Cardiac muscle cell (in vitro differentiated cells and primary cell): ENCODE measurements around the gene LARP6. TPM values are rescaled to one million over a fixed set of nuclear protein-coding genes. Genes with fewer than 3 reads are reported as not detected.

Experiments
- DNase-seq, 2 donors: peaks; one replicate each; pipeline versions ENCODE4 v3.0.0 to v3.0.0-alpha.2; 2010 to 2017; ENCODE audit warnings: low read depth in 1 of 2, low spot score in 1 of 2
- H3K27ac ChIP-seq: fragments of 200-600 bp; sonication (generic); 2 replicates; pipeline ENCODE4 v1.5.1; 2016
- H3K27me3 ChIP-seq: fragments of 200-600 bp; sonication (generic); 2 replicates; pipeline ENCODE4 v1.6.0; 2016; ENCODE audit warnings: control low read depth
- H3K36me3 ChIP-seq: fragments of 200-600 bp; sonication (generic); 2 replicates; pipeline ENCODE4 v1.5.1; 2016; ENCODE audit warnings: control low read depth
- H3K4me1 ChIP-seq: fragments of 200-600 bp; sonication (generic); 2 replicates; pipeline ENCODE4 v1.8.1; 2017; ENCODE audit warnings: low read depth, mild to moderate bottlenecking, mixed run types
- H3K4me3 ChIP-seq: fragments of 200-600 bp; sonication (generic); 2 replicates; pipeline ENCODE4 v1.5.1; 2016; ENCODE audit warnings: mild to moderate bottlenecking
- H3K9me3 ChIP-seq: fragments of 200-600 bp; sonication (generic); 2 replicates; pipeline ENCODE4 v1.5.1; 2017; ENCODE audit warnings: low read depth, mild to moderate bottlenecking, control low read depth
- CTCF ChIP-seq: IDR thresholded peaks from 2 replicates; pipeline ENCODE4 v1.5.1; 2012; ENCODE audit warnings: low read depth, mild to moderate bottlenecking, low read length
- polyA plus RNA-seq: library from polyadenylated mRNA; unstranded; fragments of >200 nt; fragmentation: Nextera tagmentation; extraction: Ambion mirVana; gene quantifications from 2 replicates; pipeline ENCODE4 v1.2.1, GENCODE V29; 2016
- total RNA-seq: library from RNA; depleted of rRNA; stranded (reverse); fragments of >200 nt; gene quantifications from 2 replicates; pipeline ENCODE4 v1.2.3, GENCODE V29; 2016

The LARP6 gene
- total and polyA plus RNA-seq, 2 experiments from 2014 or later: 45.7 to 54.2 TPM

DNA sequence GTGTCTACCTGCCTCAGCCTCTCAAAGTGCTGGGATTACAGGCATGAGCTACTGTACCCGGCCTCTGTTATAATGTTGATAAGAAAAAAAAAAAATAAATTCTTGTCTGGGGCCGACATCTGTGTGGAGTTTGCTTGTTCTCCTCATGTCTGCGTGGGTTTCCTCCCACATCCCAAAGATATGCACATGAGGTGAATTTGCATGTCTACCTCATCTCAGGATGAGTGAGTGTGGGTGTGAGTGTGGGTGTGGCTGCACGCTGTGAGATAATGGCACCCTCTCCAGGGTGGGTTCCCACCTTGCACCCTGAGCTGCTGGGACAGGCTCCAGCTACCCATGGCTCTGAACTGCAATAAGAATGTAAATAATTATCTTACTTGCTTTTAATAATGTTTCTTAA is 64.7 kb downstream of the LARP6 start:
- H3K27me3 ChIP-seq: no peaks in the 10 kb centered on the region
- no peak overlapping the region for H3K27ac ChIP-seq
- no peak for TF ChIP-seq CTCF
- H3K4me3 ChIP-seq: no peak overlapping the region
- DNase-seq: peak in 1 of 2 donors; percentile 41
- H3K36me3 ChIP-seq: no peaks in the 10 kb centered on the region
- H3K9me3 ChIP-seq: no peaks in the 10 kb centered on the region
- H3K4me1 ChIP-seq: no peaks in the 10 kb centered on the region

DNA sequence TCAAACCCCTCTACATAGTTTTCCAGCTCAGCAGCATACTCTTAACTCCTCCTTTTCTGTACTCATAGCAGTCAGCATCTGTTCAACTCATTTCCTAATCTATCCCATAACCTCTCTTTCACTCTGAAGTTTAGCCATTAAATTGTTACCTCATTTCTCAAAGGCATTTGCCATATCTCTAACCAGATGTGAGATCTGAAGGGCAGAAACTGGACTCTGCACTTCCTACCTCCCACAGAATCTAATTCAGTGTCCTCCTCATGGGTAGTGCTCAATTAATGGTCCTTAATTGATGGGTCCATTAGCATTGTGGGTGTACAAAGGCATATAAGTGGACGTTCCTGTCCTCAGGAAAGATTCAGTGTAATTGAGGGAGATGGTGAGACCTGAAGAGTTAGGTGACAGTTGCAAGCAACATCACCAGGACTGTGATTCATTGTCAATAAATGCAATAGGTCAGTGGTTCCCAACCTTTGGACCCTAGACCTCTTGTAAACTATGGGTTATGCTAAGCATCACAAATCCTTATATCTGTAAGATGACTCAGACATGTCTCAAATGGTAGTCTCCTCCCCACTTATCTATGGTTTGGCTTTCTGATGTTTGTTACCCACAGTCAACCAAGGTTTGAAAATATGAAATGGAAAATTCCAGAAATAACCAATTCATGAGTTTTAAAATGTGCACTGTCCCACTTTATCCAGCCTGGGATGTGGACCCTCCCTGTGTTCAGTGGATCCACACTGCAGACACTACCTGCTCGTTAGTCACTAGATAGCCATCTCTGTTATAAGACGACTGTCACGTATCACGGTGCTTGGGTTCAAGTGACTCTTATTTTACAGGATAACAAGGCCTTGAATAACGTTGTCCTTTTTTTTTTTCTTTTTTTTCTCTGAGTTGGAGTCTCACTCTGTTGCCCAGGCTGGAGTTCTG is 65.6 kb downstream of the LARP6 start:
- H3K36me3 ChIP-seq: no peaks in the 10 kb centered on the region
- H3K4me1 ChIP-seq: no peaks in the 10 kb centered on the region
- no peak for TF ChIP-seq CTCF
- no peak overlapping the region for H3K4me3 ChIP-seq
- H3K27me3 ChIP-seq: no peaks in the 10 kb centered on the region
- peak in 1 of 2 donors; percentile 57 for DNase-seq
- H3K9me3 ChIP-seq: no peaks in the 10 kb centered on the region
- no peak overlapping the region for H3K27ac ChIP-seq

DNA sequence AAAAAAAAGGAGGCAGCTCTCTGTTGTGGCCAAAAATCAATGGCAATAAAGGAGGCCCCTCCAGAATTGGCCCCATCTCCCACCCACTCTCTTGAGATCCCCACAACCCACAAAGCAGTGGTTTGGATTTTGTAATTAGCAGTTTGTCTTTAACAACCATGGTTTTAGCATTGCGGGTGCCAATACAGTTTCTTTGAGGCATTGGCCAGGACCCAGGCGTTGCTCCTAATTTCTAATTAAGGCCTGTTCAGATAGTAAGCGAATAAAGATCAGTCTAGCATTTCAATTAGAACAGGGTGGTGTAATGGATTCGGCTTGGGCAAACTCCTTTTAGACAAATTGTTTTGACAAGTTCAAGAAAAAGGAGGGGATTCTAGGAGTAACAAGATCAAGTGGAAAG is 67.0 kb downstream of the LARP6 start:
- Histone ChIP-seq H3K4me3 (no peak overlapping the region), H3K27me3 (no peaks in the 10 kb centered on the region), H3K27ac (no peak overlapping the region), H3K9me3 (no peaks in the 10 kb centered on the region), H3K4me1 (peaks cover 4% of the 10 kb centered on the region), H3K36me3 (no peaks in the 10 kb centered on the region)
- TF ChIP-seq CTCF: no peak
- no peak for DNase-seq

- no peak for TF ChIP-seq CTCF
- DNase-seq: peak in 1 of 2 donors; percentile 58
- no peak overlapping the region for H3K4me3 ChIP-seq
- H3K27ac ChIP-seq: no peak overlapping the region
- H3K9me3 ChIP-seq: no peaks in the 10 kb centered on the region
- peaks cover 10% of the 10 kb centered on the region for H3K4me1 ChIP-seq
- H3K36me3 ChIP-seq: no peaks in the 10 kb centered on the region
- no peaks in the 10 kb centered on the region for H3K27me3 ChIP-seq
Measured at GRCh38 chr15:70783610-70784022, 70.3 kb downstream of the LARP6 start.

DNA sequence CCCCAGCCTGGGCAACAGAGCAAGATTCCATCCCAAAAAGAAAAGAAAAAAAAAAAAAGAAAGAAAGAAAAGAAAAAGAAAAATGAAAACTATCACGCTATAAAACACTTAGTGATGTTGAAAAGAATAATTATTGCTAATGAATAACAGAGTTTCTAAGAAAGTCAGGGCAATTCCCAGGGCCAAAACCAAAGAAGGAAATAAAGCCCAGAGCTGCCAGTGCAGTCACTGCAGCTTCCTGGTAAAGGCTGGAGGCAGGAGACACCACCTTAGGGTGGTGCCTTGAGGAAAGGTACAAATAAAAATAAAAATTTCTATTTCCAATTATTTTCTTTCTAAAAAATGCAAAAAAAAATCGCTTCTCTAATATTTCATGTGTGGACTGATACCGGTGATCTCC is 70.9 kb downstream of the LARP6 start:
- H3K36me3 ChIP-seq: no peaks in the 10 kb centered on the region
- peaks cover 10% of the 10 kb centered on the region for H3K4me1 ChIP-seq
- H3K4me3 ChIP-seq: no peak overlapping the region
- H3K27me3 ChIP-seq: no peaks in the 10 kb centered on the region
- no peak for DNase-seq
- no peak for TF ChIP-seq CTCF
- H3K9me3 ChIP-seq: no peaks in the 10 kb centered on the region
- no peak overlapping the region for H3K27ac ChIP-seq
